ENCODE results near the gene AARS1. TPM values are rescaled to one million over a fixed set of nuclear protein-coding genes. Genes with fewer than 3 reads are reported as not detected.

The AARS1 gene
- total RNA-seq, 1 experiment from 2014 or later = 174 TPM

Other genes with a start within 250 kb of the AARS1 start
- gene PDPR, start 175.2 kb downstream of the AARS1 start, total RNA-seq (2014; rRNA removed; shearing (Covaris generic); ENCODE audit: low replicate concordance) = 3.8 and 6.6 TPM in 2 replicates
- 0.16 TPM in 1 of 2 replicates, not detected in the other for gene CLEC18C, start 115.7 kb downstream of the AARS1 start, total RNA-seq (2014; rRNA removed; shearing (Covaris generic); ENCODE audit: low replicate concordance)
- gene EXOSC6, start 37.6 kb downstream of the AARS1 start, total RNA-seq (2014; rRNA removed; shearing (Covaris generic); ENCODE audit: low replicate concordance) = 12.2 and 14.3 TPM in 2 replicates
- gene DDX19B, start 9.7 kb upstream of the AARS1 start, total RNA-seq (2014; rRNA removed; shearing (Covaris generic); ENCODE audit: low replicate concordance) = 7.9 and 27.3 TPM in 2 replicates
- 31.1 and 62.2 TPM in 2 replicates for gene DDX19A, start 57.4 kb upstream of the AARS1 start, total RNA-seq (2014; rRNA removed; shearing (Covaris generic); ENCODE audit: low replicate concordance)
- 8.9 and 9.2 TPM in 2 replicates for gene ST3GAL2, start 149.6 kb upstream of the AARS1 start, total RNA-seq (2014; rRNA removed; shearing (Covaris generic); ENCODE audit: low replicate concordance)
- 1.0 and 6.3 TPM in 2 replicates for gene FCSK, start 165.1 kb upstream of the AARS1 start, total RNA-seq (2014; rRNA removed; shearing (Covaris generic); ENCODE audit: low replicate concordance)
- gene COG4, start 234.0 kb upstream of the AARS1 start, total RNA-seq (2014; rRNA removed; shearing (Covaris generic); ENCODE audit: low replicate concordance) = 48.5 and 61.4 TPM in 2 replicates
- gene SF3B3, start 234.3 kb upstream of the AARS1 start, total RNA-seq (2014; rRNA removed; shearing (Covaris generic); ENCODE audit: low replicate concordance) = 23.0 and 35.7 TPM in 2 replicates

Data from MG63 (cell line).